Spleen (tissue), 7 donors: Measurements from ENCODE around the gene DNAH17.

ENCODE experiments used
- CTCF ChIP-seq, 11 experiments: fragments of 200-600 bp in 7 of 11; fragments of 450-650 bp in 4 of 11; sonication (generic) in 4 of 11; IDR thresholded peaks in 8 of 11; conservative IDR thresholded peaks in 3 of 11; 1 replicate in 7 of 11; 2 replicates in 4 of 11; pipeline versions ENCODE4 v1.4.0 to v1.8.0; 2016 to 2021; ENCODE audit warnings: antibody characterized with exemption in 11 of 11, inconsistent platforms in 4 of 11, mild to moderate bottlenecking in 1 of 11
- POLR2A ChIP-seq, 3 donors: fragments of 450-650 bp; IDR thresholded peaks; one replicate each; pipeline ENCODE4 v1.5.1; 2017; ENCODE audit warnings: antibody characterized with exemption in 3 of 3, mild to moderate bottlenecking in 1 of 3
- POLR2AphosphoS5 ChIP-seq, 3 donors: sonication (generic); formaldehyde crosslinking; IDR thresholded peaks; one replicate each; pipeline ENCODE4 v1.5.1; 2017; ENCODE audit warnings: antibody characterized with exemption in 3 of 3
- donor health status: DM: no; HTN: no; CAD: no; lungs with moderate emphysema.
- donor health status: DM: no; HTN: no; CAD: no.
- donor health status: DM: no; HTN: no; CAD: no.

GRCh38 chr17:78563189-78564145 is 13.7 kb downstream of the DNAH17 start:
- TF ChIP-seq CTCF (IDR thresholded peaks at IDR 0.05 in 8 of 11, conservative IDR thresholded peaks at IDR 0.05 in 3 of 11) (no peak), POLR2AphosphoS5 (IDR thresholded peaks at IDR 0.05) (no peak), POLR2A (IDR thresholded peaks at IDR 0.05) (no peak)
